Erythroblast (primary cell): ENCODE data around the gene CERS6.

Source experiments
- GATA1 ChIP-seq: IDR thresholded peaks from 2 replicates; pipeline ENCODE4 v1.6.1; 2011; ENCODE audit warnings: low read depth, mild to moderate bottlenecking, control low read depth, low read length, moderate library complexity
- POLR2A ChIP-seq: IDR thresholded peaks from 2 replicates; pipeline ENCODE4 v1.6.1; 2011; ENCODE audit warnings: mild to moderate bottlenecking, low read length

GRCh38 chr2:168528469-168528868 lies 72.4 kb downstream of the CERS6 start:
- TF ChIP-seq POLR2A: no peak
- no peak for TF ChIP-seq GATA1
